IMR-90 (cell line): ENCODE results near the gene DPYD. TPM values are rescaled to one million over a fixed set of nuclear protein-coding genes. Genes with fewer than 3 reads are reported as not detected.

Experiments
- ATAC-seq: fragments of 200-7000 bp; cut with Tn5 transposase; 2 replicates; pipeline ENCODE4 v1.9.1; 2020; ENCODE audit warnings: low read depth, mild to moderate bottlenecking, moderate library complexity
- BruUV-seq: library from RNA; stranded (reverse); fragments of 400-500 nt; replicated peaks from 2 replicates; lab custom pipeline; 2021; lab: Mats Ljungman, UMichigan
- CTCF ChIA-PET: fragments of 300-600 bp; formaldehyde crosslinking; extraction: SDS; loops from one replicate; lab custom pipeline; 2021; ENCODE audit warnings: antibody characterized with exemption; lab: Yijun Ruan, JAX
- POLR2A ChIA-PET: fragments of 300-600 bp; sonication (Branson Sonifier 250); formaldehyde crosslinking; loops from one replicate; lab custom pipeline; 2022; ENCODE audit warnings: antibody characterized with exemption; ENCODE audit not compliant: unreplicated experiment; lab: Charles Lee
- DNase-seq: peaks from one replicate; pipeline ENCODE4 v3.0.0; 2013
- H2AFZ ChIP-seq: replicated peaks from 2 replicates; pipeline ENCODE3; 2013; ENCODE audit warnings: low read length, mild to moderate bottlenecking; ENCODE audit not compliant: poor library complexity
- H2AK5ac ChIP-seq: 2 replicates; pipeline ENCODE4 v1.6.1; 2013; ENCODE audit warnings: low read depth, low read length, inconsistent platforms
- H2AK9ac ChIP-seq: replicated peaks from 2 replicates; pipeline ENCODE3; 2013; ENCODE audit warnings: mild to moderate bottlenecking, low read depth, low read length, moderate library complexity; ENCODE audit not compliant: poor library complexity
- H2BK120ac ChIP-seq: 2 replicates; pipeline ENCODE4 v1.6.1; 2013; ENCODE audit warnings: low read depth, low read length, inconsistent platforms
- H2BK15ac ChIP-seq: 3 replicates; pipeline ENCODE4 v1.6.1; 2013; ENCODE audit warnings: low read depth, low read length, inconsistent platforms
- H2BK20ac ChIP-seq: 2 replicates; pipeline ENCODE4 v1.6.1; 2013; ENCODE audit warnings: low read depth, mild to moderate bottlenecking, inconsistent platforms, low read length, moderate library complexity
- H2BK5ac ChIP-seq: 2 replicates; pipeline ENCODE4 v1.6.1; 2013; ENCODE audit warnings: mild to moderate bottlenecking, low read depth, low read length, inconsistent platforms; ENCODE audit not compliant: poor library complexity, severe bottlenecking
- H3K14ac ChIP-seq: replicated peaks from 2 replicates; pipeline ENCODE4 v1.6.1; 2013; ENCODE audit warnings: low read depth, low read length, inconsistent platforms
- H3K18ac ChIP-seq: 2 replicates; pipeline ENCODE4 v1.6.1; 2013; ENCODE audit warnings: low read depth, low read length, control low read depth
- H3K23ac ChIP-seq: 2 replicates; pipeline ENCODE4 v1.6.1; 2013; ENCODE audit warnings: low read depth, low read length, inconsistent platforms
- H3K27ac ChIP-seq: 2 replicates; pipeline ENCODE4 v1.5.1; 2013; ENCODE audit warnings: mild to moderate bottlenecking, control low read depth, low read length; ENCODE audit not compliant: insufficient read depth
- H3K27me3 ChIP-seq: 2 replicates; pipeline ENCODE4 v1.6.1; 2013; ENCODE audit warnings: low read length; ENCODE audit not compliant: control insufficient read depth, insufficient read depth
- H3K36me3 ChIP-seq: 2 replicates; pipeline ENCODE4 v1.6.1; 2013; ENCODE audit warnings: low read length, mixed read lengths; ENCODE audit not compliant: control insufficient read depth, insufficient read depth
- H3K4ac ChIP-seq: 2 replicates; pipeline ENCODE4 v1.6.1; 2013; ENCODE audit warnings: low read depth, low read length, inconsistent platforms
- H3K4me1 ChIP-seq: 2 replicates; pipeline ENCODE4 v1.6.1; 2013; ENCODE audit warnings: low read length, mixed read lengths; ENCODE audit not compliant: control insufficient read depth, insufficient read depth
- H3K4me2 ChIP-seq: 2 replicates; pipeline ENCODE4 v1.6.1; 2013; ENCODE audit warnings: low read depth, mild to moderate bottlenecking, control low read depth, low read length, moderate library complexity
- H3K4me3 ChIP-seq: 2 replicates; pipeline ENCODE4 v1.5.1; 2013; ENCODE audit warnings: low read depth, mild to moderate bottlenecking, control low read depth, low read length, moderate library complexity; ENCODE audit not compliant: insufficient read depth
- H3K56ac ChIP-seq: 2 replicates; pipeline ENCODE4 v1.6.1; 2013; ENCODE audit warnings: low read length, inconsistent platforms; ENCODE audit not compliant: insufficient read depth; ENCODE audit errors: extremely low read depth
- H3K79me1 ChIP-seq, 2 experiments: 2 replicates each; pipeline ENCODE4 v1.6.1; 2013; ENCODE audit warnings: low read length in 2 of 2, inconsistent platforms in 1 of 2, low read depth in 1 of 2
- H3K9ac ChIP-seq: 2 replicates; pipeline ENCODE4 v1.6.1; 2013; ENCODE audit warnings: low read depth, low read length, control low read depth
- H3K9me1 ChIP-seq: 2 replicates; pipeline ENCODE4 v1.6.1; 2013; ENCODE audit warnings: low read length, inconsistent platforms; ENCODE audit not compliant: insufficient read depth
- H3K9me3 ChIP-seq: 2 replicates; pipeline ENCODE4 v1.6.1; 2013; ENCODE audit warnings: low read length; ENCODE audit not compliant: control insufficient read depth, insufficient read depth
- H4K20me1 ChIP-seq: 2 replicates; pipeline ENCODE4 v1.6.1; 2013; ENCODE audit warnings: low read length, inconsistent platforms; ENCODE audit not compliant: insufficient read depth
- H4K5ac ChIP-seq: 2 replicates; pipeline ENCODE4 v1.6.1; 2013; ENCODE audit warnings: mild to moderate bottlenecking, low read depth, low read length, control low read depth
- H4K8ac ChIP-seq, 2 experiments: 2 replicates each; pipeline ENCODE4 v1.6.1; 2013; ENCODE audit warnings: low read depth in 2 of 2, low read length in 2 of 2, control low read depth in 1 of 2, inconsistent platforms in 1 of 2
- H4K91ac ChIP-seq: 2 replicates; pipeline ENCODE4 v1.6.1; 2013; ENCODE audit warnings: low read depth, low read length, inconsistent platforms; ENCODE audit not compliant: insufficient read depth
- CEBPB ChIP-seq: IDR thresholded peaks from 2 replicates; pipeline ENCODE4 v1.6.1; 2012; ENCODE audit warnings: low read depth, low read length, improper control_type of control experiment
- MAFK ChIP-seq: IDR thresholded peaks from 2 replicates; pipeline ENCODE4 v1.6.1; 2012; ENCODE audit warnings: low read depth, low read length, improper control_type of control experiment
- MXI1 ChIP-seq: IDR thresholded peaks from 2 replicates; pipeline ENCODE4 v1.6.1; 2012; ENCODE audit warnings: low read depth, mild to moderate bottlenecking, low read length, moderate library complexity, borderline replicate concordance
- WGBS, 2 experiments: methylation state at CpG; one replicate each; pipeline versions ENCODE4 v1.1.5 to v1.1.7; 2013; ENCODE audit warnings: missing lambda C conversion rate in 2 of 2; ENCODE audit not compliant: insufficient read length in 1 of 2; ENCODE audit errors: extremely low coverage in 2 of 2; 5-methylcytosine and 5-hydroxymethylcytosine counted together
- dilution Hi-C: fragments of 300-500 bp; cut with HindIII; formaldehyde crosslinking; loops from one replicate; pipeline ENCODE4 v1.14.3; 2018; ENCODE audit warnings: low sequenced_read_pairs; ENCODE audit not compliant: unreplicated experiment
- in situ Hi-C: fragments of 300-500 bp; cut with MboI; formaldehyde crosslinking; loops from 3 replicates; pipeline ENCODE4 v1.14.3; 2019; ENCODE audit warnings: low sequenced_read_pairs, inconsistent platforms, mixed read lengths
- intact Hi-C: fragments of 100-400 bp; cut with micrococcal nuclease; formaldehyde crosslinking; loops from 2 replicates; pipeline ENCODE4 v1.10.0; 2022
- polyA plus RNA-seq, 3 experiments: library from polyadenylated mRNA; depleted of rRNA; stranded (reverse); fragments of >200 nt; gene quantifications; 2 replicates each; pipeline ENCODE4 v1.2.3, GENCODE V29; 2012; ENCODE audit warnings: low replicate concordance in 1 of 3
- total RNA-seq: library from RNA; depleted of rRNA; stranded (reverse); fragments of >200 nt; gene quantifications from 2 replicates; pipeline ENCODE4 v1.2.3, GENCODE V29; 2012
- TF ChIP-seq, protein P1 (sequence below): conservative IDR thresholded peaks from 2 replicates; pipeline ENCODE4 v1.5.1; 2012; ENCODE audit warnings: mild to moderate bottlenecking, low read depth, low read length, improper control_type of control experiment

The DPYD gene
- total and polyA plus RNA-seq, 2 of the 4 experiments (the other 2 are of a cell fraction) = 9.3 to 47.3 TPM

DNA sequence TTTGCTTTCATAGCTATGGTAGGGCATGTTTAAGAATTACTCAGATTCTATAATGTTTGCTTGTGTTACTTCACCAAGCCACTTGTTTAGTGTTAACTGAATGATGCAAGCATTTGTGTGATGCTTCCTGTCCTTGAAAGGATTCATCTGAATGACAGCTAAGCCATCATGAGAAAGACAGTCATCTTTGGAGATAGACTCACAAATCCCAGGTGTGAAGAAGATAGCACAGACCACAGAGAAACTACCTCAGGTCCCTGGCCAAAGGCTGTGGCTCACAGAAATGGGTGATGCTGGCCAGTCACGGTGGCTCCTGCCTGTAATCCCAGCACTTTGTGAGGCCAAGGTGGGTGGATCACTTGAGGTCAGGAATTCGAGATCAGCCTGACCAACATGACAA, 321.4 kb downstream of the DPYD start:
- no peak overlapping the region for H2BK15ac ChIP-seq
- no peak overlapping the region for H3K9ac ChIP-seq
- no peak overlapping the region for H3K23ac ChIP-seq
- no peak overlapping the region for H3K4me2 ChIP-seq
- ChIA-PET CTCF (interaction anchor here (0.9 kb wide), 1 partner anchor 357 kb away, joined by 3 read pairs; no protein-coding TSS in a partner anchor), POLR2A (interaction anchor here (0.6 kb wide), 1 partner anchor 264 kb away, joined by 4 read pairs; no protein-coding TSS in a partner anchor)
- no peaks in the 10 kb centered on the region for H3K79me1 ChIP-seq
- dilution Hi-C loops (no loop called here), in situ Hi-C loops (no loop called here), intact Hi-C loops (no loop called here)
- H2BK120ac ChIP-seq = no peak overlapping the region
- H3K9me3 ChIP-seq = no peaks in the 10 kb centered on the region
- H3K56ac ChIP-seq = no peak overlapping the region
- H3K9me1 ChIP-seq = no peaks in the 10 kb centered on the region
- H3K36me3 ChIP-seq = no peaks in the 10 kb centered on the region
- H2BK5ac ChIP-seq = no peak overlapping the region
- H3K4me3 ChIP-seq = no peak overlapping the region
- H4K91ac ChIP-seq = no peak overlapping the region
- no peaks in the 10 kb centered on the region for H3K27me3 ChIP-seq
- no peak overlapping the region for H2AK9ac ChIP-seq
- no peak overlapping the region for H2AFZ ChIP-seq
- WGBS, 2 experiments = no CpG with 5 or more reads among the region's 2 CpGs
- no TSS peak for BruUV-seq
- no peak overlapping the region for H4K8ac ChIP-seq
- no peak overlapping the region for H2BK20ac ChIP-seq
- peaks cover 2% of the 10 kb centered on the region; the same call in 1 of the 2 replicates for H3K4me1 ChIP-seq
- H2AK5ac ChIP-seq = no peak overlapping the region
- no peak overlapping the region for H3K14ac ChIP-seq
- no peak overlapping the region for H4K5ac ChIP-seq
- H3K18ac ChIP-seq = no peak overlapping the region
- DNase-seq (peak; percentile 27), ATAC-seq (peak; percentile 42; the same call in 1 of the 2 replicates)
- no peak overlapping the region for H3K27ac ChIP-seq
- H3K4ac ChIP-seq = no peak overlapping the region
- TF ChIP-seq CEBPB (peak; percentile 34), MAFK (no peak), MXI1 (no peak)
- TF ChIP-seq, protein P1, sequence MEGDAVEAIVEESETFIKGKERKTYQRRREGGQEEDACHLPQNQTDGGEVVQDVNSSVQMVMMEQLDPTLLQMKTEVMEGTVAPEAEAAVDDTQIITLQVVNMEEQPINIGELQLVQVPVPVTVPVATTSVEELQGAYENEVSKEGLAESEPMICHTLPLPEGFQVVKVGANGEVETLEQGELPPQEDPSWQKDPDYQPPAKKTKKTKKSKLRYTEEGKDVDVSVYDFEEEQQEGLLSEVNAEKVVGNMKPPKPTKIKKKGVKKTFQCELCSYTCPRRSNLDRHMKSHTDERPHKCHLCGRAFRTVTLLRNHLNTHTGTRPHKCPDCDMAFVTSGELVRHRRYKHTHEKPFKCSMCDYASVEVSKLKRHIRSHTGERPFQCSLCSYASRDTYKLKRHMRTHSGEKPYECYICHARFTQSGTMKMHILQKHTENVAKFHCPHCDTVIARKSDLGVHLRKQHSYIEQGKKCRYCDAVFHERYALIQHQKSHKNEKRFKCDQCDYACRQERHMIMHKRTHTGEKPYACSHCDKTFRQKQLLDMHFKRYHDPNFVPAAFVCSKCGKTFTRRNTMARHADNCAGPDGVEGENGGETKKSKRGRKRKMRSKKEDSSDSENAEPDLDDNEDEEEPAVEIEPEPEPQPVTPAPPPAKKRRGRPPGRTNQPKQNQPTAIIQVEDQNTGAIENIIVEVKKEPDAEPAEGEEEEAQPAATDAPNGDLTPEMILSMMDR = no peak
- H4K20me1 ChIP-seq = no peaks in the 10 kb centered on the region
